Prostate gland (tissue), 2 donors: Measurements from ENCODE around the gene ZC3H12D. TPM values are rescaled to one million over a fixed set of nuclear protein-coding genes. Genes with fewer than 3 reads are reported as not detected.

Source experiments
- DNase-seq: peaks from one replicate; pipeline ENCODE4 v3.0.0-alpha.2; 2019; ENCODE audit warnings: low spot score
- H3K27ac ChIP-seq, 2 donors: fragments of 200-600 bp; sonication (generic); 2 replicates each; pipeline ENCODE4 v1.5.1; 2017 to 2019
- H3K27me3 ChIP-seq: fragments of 200-600 bp; sonication (generic); replicated peaks from 2 replicates; pipeline ENCODE4 v1.5.1; 2019; ENCODE audit not compliant: insufficient read depth
- H3K36me3 ChIP-seq, 2 donors: fragments of 200-600 bp; sonication (generic); 1 replicate in 1 of 2; 2 replicates in 1 of 2; pipeline versions ENCODE4 v1.5.1 to v1.8.1; 2017 to 2019
- H3K4me1 ChIP-seq: fragments of 200-600 bp; sonication (generic); replicated peaks from 2 replicates; pipeline ENCODE4 v1.5.1; 2019
- H3K4me3 ChIP-seq, 2 donors: fragments of 200-600 bp; sonication (generic); 2 replicates each; pipeline ENCODE4 v1.5.1; 2017 to 2019
- H3K9me3 ChIP-seq: fragments of 200-600 bp; sonication (generic); 2 replicates; pipeline ENCODE4 v1.5.1; 2017
- POLR2A ChIP-seq: fragments of 450-650 bp; IDR thresholded peaks from one replicate; pipeline ENCODE4 v1.6.1; 2016; ENCODE audit warnings: antibody characterized with exemption, mild to moderate bottlenecking
- POLR2AphosphoS5 ChIP-seq: sonication (generic); formaldehyde crosslinking; IDR thresholded peaks from one replicate; pipeline ENCODE4 v1.6.1; 2017; ENCODE audit warnings: antibody characterized with exemption
- WGBS: methylation state at CpG from one replicate; pipeline ENCODE4 v1.1.5; 2018; 5-methylcytosine and 5-hydroxymethylcytosine counted together
- intact Hi-C: fragments of 100-400 bp; cut with DNase I; formaldehyde crosslinking; loops from one replicate; pipeline ENCODE4 v1.14.2; 2022
- total RNA-seq, 2 donors: library from RNA; depleted of rRNA; stranded (reverse); fragments of >200 nt; gene quantifications; one replicate each; pipeline ENCODE4 v1.1.0, GENCODE V29; 2016
- TF ChIP-seq, protein P1 (sequence below), 4 experiments: fragments of 200-600 bp in 2 of 4; fragments of 450-650 bp in 2 of 4; sonication (generic) in 2 of 4; IDR thresholded peaks; 1 replicate in 3 of 4; 2 replicates in 1 of 4; pipeline ENCODE4 v1.5.1; 2016 to 2019; ENCODE audit warnings: antibody characterized with exemption in 4 of 4, mild to moderate bottlenecking in 2 of 4, moderate library complexity in 2 of 4

ZC3H12D gene
- total RNA-seq, 2 donors from 2014 or later = 1.5 to 3.5 TPM

DNA sequence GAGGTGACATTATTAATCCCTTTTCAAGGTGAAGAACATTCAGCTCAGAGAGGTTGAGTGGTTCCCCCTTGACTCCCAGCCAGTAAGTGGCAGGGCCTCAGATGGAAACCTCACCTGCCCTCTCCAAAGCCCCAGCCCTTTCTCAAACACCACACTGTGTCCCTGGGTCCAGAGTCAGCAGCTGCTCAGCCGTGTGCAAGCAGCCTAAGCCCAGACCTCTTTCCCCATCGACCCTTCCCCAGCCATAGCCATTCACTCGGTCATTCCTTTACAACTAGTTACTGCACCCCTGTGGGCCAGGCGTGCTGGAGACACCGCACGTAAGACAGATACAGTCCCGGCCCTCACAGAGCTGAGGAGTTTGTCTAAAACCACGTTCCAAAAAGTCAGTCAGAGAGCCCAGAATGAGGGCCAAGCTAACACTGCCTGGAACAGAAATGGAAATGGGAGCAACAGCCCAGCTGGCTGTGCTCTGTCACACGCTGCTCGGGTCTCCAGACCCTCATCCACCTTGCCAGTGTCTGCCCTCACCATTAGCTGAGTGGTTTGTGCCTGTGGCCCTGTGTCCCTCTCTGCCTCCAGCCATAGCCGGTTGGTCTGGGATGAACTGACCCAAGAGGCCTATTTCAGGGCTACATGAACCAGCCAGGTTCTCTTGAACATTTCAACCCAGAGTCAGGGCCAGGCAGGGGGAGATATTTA lies 29.6 kb downstream of the ZC3H12D start:
- H3K4me1 ChIP-seq = peaks cover 8% of the 10 kb centered on the region
- no peak for DNase-seq
- WGBS = 77% methylated on average over 11 of the region's 11 CpGs

DNA sequence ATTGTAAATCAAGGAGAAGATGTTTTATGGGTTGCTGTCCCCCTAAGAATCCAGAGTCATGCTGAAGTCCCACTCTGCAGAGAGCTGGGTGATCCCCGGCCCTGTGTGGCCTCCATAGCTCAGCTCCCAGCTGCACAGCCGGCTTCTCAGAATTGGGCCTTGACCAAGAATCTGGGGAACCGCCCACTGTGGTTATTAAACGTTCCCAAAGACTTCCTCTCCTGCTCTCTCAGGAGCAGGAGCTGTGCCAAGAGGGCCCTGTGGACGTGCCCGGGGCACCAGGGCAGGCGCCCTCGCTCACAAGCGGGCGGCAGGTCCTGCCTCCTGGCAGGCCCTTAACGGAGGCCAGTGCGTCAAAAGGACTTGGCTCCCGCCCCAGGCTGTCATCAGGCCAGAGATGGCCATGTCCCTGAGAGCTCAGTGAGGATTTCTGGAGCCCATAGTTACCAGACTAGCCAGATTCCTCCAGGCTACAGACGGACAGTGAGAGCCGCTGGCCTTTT lies 30.4 kb downstream of the ZC3H12D start:
- Histone ChIP-seq H3K36me3 (no peaks in the 10 kb centered on the region), H3K27ac (peak overlapping the region; percentile 52 to 60), H3K27me3 (no peaks in the 10 kb centered on the region), H3K9me3 (no peaks in the 10 kb centered on the region), H3K4me3 (no peak overlapping the region), H3K4me1 (peaks cover 8% of the 10 kb centered on the region)
- intact Hi-C loops = loop anchor here (5.0 to 10.0 kb wide), 2 partner anchors 50 to 422 kb away; no protein-coding TSS in a partner anchor
- TF ChIP-seq, protein P1, sequence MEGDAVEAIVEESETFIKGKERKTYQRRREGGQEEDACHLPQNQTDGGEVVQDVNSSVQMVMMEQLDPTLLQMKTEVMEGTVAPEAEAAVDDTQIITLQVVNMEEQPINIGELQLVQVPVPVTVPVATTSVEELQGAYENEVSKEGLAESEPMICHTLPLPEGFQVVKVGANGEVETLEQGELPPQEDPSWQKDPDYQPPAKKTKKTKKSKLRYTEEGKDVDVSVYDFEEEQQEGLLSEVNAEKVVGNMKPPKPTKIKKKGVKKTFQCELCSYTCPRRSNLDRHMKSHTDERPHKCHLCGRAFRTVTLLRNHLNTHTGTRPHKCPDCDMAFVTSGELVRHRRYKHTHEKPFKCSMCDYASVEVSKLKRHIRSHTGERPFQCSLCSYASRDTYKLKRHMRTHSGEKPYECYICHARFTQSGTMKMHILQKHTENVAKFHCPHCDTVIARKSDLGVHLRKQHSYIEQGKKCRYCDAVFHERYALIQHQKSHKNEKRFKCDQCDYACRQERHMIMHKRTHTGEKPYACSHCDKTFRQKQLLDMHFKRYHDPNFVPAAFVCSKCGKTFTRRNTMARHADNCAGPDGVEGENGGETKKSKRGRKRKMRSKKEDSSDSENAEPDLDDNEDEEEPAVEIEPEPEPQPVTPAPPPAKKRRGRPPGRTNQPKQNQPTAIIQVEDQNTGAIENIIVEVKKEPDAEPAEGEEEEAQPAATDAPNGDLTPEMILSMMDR (IDR thresholded peaks at IDR 0.05) = no peak
- TF ChIP-seq POLR2AphosphoS5 (peak; percentile 89), POLR2A (no peak)
- 1% methylated on average over 15 of the region's 15 CpGs for WGBS
- DNase-seq = peak; percentile 85

More for the DNA sequence above, 29.6 kb downstream of the ZC3H12D start:
- Histone ChIP-seq H3K4me3 (no peak overlapping the region), H3K36me3 (no peaks in the 10 kb centered on the region), H3K9me3 (no peaks in the 10 kb centered on the region), H3K27ac (peak overlapping the region; percentile 52 to 60), H3K27me3 (no peaks in the 10 kb centered on the region)
- intact Hi-C loops = loop anchor here (10.0 kb wide), 1 partner anchor 50 kb away; no protein-coding TSS in a partner anchor
- TF ChIP-seq, protein P1 (IDR thresholded peaks at IDR 0.05) = no peak
- TF ChIP-seq POLR2AphosphoS5 = no peak
- no peak for TF ChIP-seq POLR2A

DNA sequence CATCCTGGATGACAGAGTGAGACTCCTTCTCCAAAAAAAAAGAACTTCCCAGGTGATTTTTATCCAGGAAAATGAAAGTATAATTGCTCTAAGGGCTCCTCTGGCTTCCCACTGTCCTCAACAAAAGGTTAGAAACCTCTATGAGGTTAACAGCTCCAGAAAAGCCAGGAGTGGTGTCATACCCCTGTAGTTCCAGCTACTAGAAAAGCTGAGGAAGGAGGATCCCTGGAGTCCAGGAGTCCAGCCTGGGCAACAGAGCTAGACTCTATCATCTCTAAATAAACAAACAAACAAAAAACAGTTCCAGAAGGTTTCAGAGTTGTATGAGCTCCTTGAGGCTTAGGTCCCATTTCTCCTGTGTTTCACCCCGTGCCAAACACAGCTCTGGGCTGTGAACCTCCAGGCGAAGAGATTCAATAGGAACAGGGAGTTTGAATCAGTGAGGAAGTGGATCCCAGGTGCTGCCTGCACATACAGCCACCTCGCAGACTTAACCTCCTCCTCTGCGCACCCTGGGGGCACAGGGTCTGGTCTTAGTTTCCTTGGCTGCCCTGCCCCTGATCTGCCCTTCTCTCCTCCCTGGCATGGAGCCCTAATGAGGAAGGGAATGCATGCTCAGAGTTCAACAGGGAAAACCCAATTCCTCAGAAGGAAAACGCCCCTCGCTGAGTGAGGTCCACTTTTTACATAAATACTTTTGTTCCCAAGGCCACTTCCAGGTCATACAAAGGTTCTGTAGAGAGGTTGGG lies 31.0 kb downstream of the ZC3H12D start:
- Histone ChIP-seq H3K27ac (peak overlapping the region; percentile 52 to 60), H3K9me3 (no peaks in the 10 kb centered on the region), H3K4me3 (no peak overlapping the region), H3K4me1 (peaks cover 8% of the 10 kb centered on the region), H3K36me3 (no peaks in the 10 kb centered on the region), H3K27me3 (no peaks in the 10 kb centered on the region)
- intact Hi-C loops = loop anchor here (5.0 to 10.0 kb wide), 2 partner anchors 51 to 421 kb away; no protein-coding TSS in a partner anchor
- DNase-seq = no peak
- WGBS = 75% methylated on average over 6 of the region's 6 CpGs
- TF ChIP-seq, protein P1 (IDR thresholded peaks at IDR 0.05) = no peak
- TF ChIP-seq POLR2A = no peak
- no peak for TF ChIP-seq POLR2AphosphoS5

GRCh38 chr6:149452037-149452939 lies 32.5 kb downstream of the ZC3H12D start:
- H3K27ac ChIP-seq = no peak overlapping the region
- peaks cover 8% of the 10 kb centered on the region for H3K4me1 ChIP-seq
- no peaks in the 10 kb centered on the region for H3K36me3 ChIP-seq
- no peak for DNase-seq
- TF ChIP-seq POLR2A (no peak), POLR2AphosphoS5 (no peak)
- TF ChIP-seq, protein P1 (IDR thresholded peaks at IDR 0.05) = no peak
- H3K9me3 ChIP-seq = no peaks in the 10 kb centered on the region
- H3K27me3 ChIP-seq = no peaks in the 10 kb centered on the region
- 96% methylated on average over 13 of the region's 13 CpGs for WGBS
- no peak overlapping the region for H3K4me3 ChIP-seq
- intact Hi-C loops = loop anchor here (5.0 to 10.0 kb wide), 2 partner anchors 53 to 420 kb away; no protein-coding TSS in a partner anchor
